Uterus (tissue), 4 donors: ENCODE measurements around the gene CFAP141. TPM values are rescaled to one million over a fixed set of nuclear protein-coding genes. Genes with fewer than 3 reads are reported as not detected.

ENCODE experiments used
- DNase-seq, 2 donors: peaks; one replicate each; pipeline ENCODE4 v3.0.0-alpha.2; 2019 to 2020
- H3K27ac ChIP-seq, 2 donors: fragments of 200-600 bp; sonication (generic); 1 replicate in 1 of 2; 2 replicates in 1 of 2; pipeline ENCODE4 v1.5.1; 2016 to 2018
- H3K27me3 ChIP-seq, 2 donors: fragments of 200-600 bp; sonication (generic); one replicate each; pipeline ENCODE4 v1.5.1; 2018 to 2019; ENCODE audit warnings: control low read depth in 1 of 2
- H3K36me3 ChIP-seq, 2 donors: fragments of 200-600 bp; sonication (generic); one replicate each; pipeline ENCODE4 v1.5.1; 2019; ENCODE audit warnings: control low read depth in 1 of 2
- H3K4me1 ChIP-seq, 2 donors: fragments of 200-600 bp; sonication (generic); one replicate each; pipeline ENCODE4 v1.5.1; 2018 to 2019; ENCODE audit warnings: control low read depth in 1 of 2
- H3K4me3 ChIP-seq, 2 donors: fragments of 200-600 bp; sonication (generic); 1 replicate in 1 of 2; 2 replicates in 1 of 2; pipeline ENCODE4 v1.5.1; 2018 to 2019; ENCODE audit warnings: mild to moderate bottlenecking in 1 of 2
- H3K9me3 ChIP-seq, 2 donors: fragments of 200-600 bp; sonication (generic); one replicate each; pipeline ENCODE4 v1.5.1; 2019; ENCODE audit warnings: control low read depth in 1 of 2
- POLR2A ChIP-seq, 2 donors: fragments of 450-650 bp; IDR thresholded peaks; one replicate each; pipeline ENCODE4 v1.6.1; 2016; ENCODE audit warnings: antibody characterized with exemption in 2 of 2, mild to moderate bottlenecking in 1 of 2, moderate library complexity in 1 of 2
- intact Hi-C: fragments of 100-400 bp; cut with DNase I; formaldehyde crosslinking; loops from one replicate; pipeline ENCODE4 v1.15.1; 2023; ENCODE audit warnings: low total_unique reads
- total RNA-seq, 4 donors: library from RNA; depleted of rRNA in 3 of 4; stranded (reverse); fragments of >200 nt in 3 of 4; gene quantifications; one replicate each; pipeline versions ENCODE4 v1.1.0 to v1.2.4, GENCODE V29; 2014 to 2023
- TF ChIP-seq, protein P1 (sequence below), 4 experiments: fragments of 200-600 bp in 2 of 4; fragments of 450-650 bp in 2 of 4; sonication (generic) in 2 of 4; IDR thresholded peaks; one replicate each; pipeline ENCODE4 v1.5.1; 2016 to 2019; ENCODE audit warnings: antibody characterized with exemption in 4 of 4, mild to moderate bottlenecking in 2 of 4, moderate library complexity in 1 of 4
- donor health status: DM: yes; HTN: yes; CAD: no.

The CFAP141 gene
- total RNA-seq, 4 donors from 2014 or later: not detected

DNA sequence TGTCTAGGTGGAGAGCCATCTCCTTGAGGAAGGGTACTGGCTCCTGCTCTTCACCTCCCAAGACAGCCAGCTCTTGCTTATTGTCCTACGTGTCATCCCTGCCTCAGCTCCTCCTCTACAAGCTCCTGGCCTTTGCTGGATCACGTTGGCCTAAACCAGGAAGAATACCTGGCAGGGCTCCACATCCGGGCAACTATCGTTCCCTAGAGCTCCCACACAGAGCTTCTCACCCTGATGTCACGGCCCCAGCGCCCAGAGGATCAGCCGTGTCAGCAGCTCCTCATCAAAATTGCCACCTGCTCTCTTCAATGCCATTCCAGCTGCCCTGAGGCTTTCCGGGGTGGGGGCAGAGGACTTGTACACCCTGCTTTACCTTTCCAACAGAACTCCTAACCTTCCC lies 12.3 kb downstream of the CFAP141 start:
- Histone ChIP-seq H3K27me3 (no peaks in the 10 kb centered on the region), H3K36me3 (no peaks in the 10 kb centered on the region), H3K9me3 (no peaks in the 10 kb centered on the region), H3K4me1 (no peaks in the 10 kb centered on the region), H3K4me3 (no peak overlapping the region), H3K27ac (no peak overlapping the region)
- intact Hi-C loops: no loop called here
- no peak for DNase-seq
- TF ChIP-seq POLR2A (IDR thresholded peaks at IDR 0.05): no peak
- TF ChIP-seq, protein P1, sequence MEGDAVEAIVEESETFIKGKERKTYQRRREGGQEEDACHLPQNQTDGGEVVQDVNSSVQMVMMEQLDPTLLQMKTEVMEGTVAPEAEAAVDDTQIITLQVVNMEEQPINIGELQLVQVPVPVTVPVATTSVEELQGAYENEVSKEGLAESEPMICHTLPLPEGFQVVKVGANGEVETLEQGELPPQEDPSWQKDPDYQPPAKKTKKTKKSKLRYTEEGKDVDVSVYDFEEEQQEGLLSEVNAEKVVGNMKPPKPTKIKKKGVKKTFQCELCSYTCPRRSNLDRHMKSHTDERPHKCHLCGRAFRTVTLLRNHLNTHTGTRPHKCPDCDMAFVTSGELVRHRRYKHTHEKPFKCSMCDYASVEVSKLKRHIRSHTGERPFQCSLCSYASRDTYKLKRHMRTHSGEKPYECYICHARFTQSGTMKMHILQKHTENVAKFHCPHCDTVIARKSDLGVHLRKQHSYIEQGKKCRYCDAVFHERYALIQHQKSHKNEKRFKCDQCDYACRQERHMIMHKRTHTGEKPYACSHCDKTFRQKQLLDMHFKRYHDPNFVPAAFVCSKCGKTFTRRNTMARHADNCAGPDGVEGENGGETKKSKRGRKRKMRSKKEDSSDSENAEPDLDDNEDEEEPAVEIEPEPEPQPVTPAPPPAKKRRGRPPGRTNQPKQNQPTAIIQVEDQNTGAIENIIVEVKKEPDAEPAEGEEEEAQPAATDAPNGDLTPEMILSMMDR (IDR thresholded peaks at IDR 0.05): no peak

- TF ChIP-seq POLR2A (IDR thresholded peaks at IDR 0.05): no peak
- TF ChIP-seq, protein P1 (IDR thresholded peaks at IDR 0.05): no peak
- Histone ChIP-seq H3K4me3 (no peak overlapping the region), H3K4me1 (no peaks in the 10 kb centered on the region), H3K27me3 (no peaks in the 10 kb centered on the region), H3K27ac (peak overlapping the region; percentile 63), H3K9me3 (no peaks in the 10 kb centered on the region), H3K36me3 (no peaks in the 10 kb centered on the region)
- intact Hi-C loops: no loop called here
- DNase-seq: no peak
Measured at GRCh38 chr1:154192476-154192875, 13.7 kb downstream of the CFAP141 start.

DNA sequence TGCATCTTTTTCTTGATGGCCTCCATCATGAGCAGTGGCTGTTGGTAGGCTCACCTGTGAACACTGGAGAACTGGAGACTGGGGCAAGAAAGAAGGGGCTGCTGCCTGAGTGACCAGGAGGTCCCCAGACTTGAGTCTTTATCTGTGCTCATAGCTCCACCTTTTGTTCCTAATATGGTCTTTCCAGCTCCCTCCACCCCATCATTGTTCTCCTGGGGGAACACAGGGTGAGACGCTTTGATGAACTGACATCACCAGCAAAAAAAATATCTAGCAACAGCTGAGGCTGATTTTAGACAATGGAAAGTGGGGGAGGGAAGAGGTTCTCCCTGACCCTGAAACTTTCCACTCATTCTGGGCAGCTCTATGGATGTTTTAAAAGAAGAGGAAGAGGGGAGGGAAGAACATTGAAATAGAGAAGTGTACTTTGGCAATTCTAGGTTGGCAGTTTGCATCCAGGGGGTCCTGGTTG lies 14.1 kb downstream of the CFAP141 start, which contains the start of gene TPM3:
TPM3 (minus strand) TSS at position 111 of the 472 bp plus-strand sequence; CDS start at position 29, 82 bp downstream.
- peak in 1 of 2 donors; percentile 43 for DNase-seq
- Histone ChIP-seq H3K9me3 (no peaks in the 10 kb centered on the region), H3K36me3 (no peaks in the 10 kb centered on the region), H3K4me1 (no peaks in the 10 kb centered on the region), H3K4me3 (peak within 1 kb of the TSS in 1 of 2 donors; percentile 5), H3K27ac (peak within 1 kb of the TSS; percentile 63), H3K27me3 (no peaks in the 10 kb centered on the region)
- TF ChIP-seq, protein P1 (IDR thresholded peaks at IDR 0.05): no peak
- peak in 1 of 2 donors; percentile 42 for TF ChIP-seq POLR2A (IDR thresholded peaks at IDR 0.05)
- intact Hi-C loops: no loop called here

- peak in 1 of 2 donors; percentile 68 for DNase-seq
- TF ChIP-seq, protein P1 (IDR thresholded peaks at IDR 0.05): no peak
- no peak for TF ChIP-seq POLR2A (IDR thresholded peaks at IDR 0.05)
- Histone ChIP-seq H3K27me3 (no peaks in the 10 kb centered on the region), H3K36me3 (no peaks in the 10 kb centered on the region), H3K4me1 (no peaks in the 10 kb centered on the region), H3K27ac (peak overlapping the region; percentile 63), H3K9me3 (no peaks in the 10 kb centered on the region), H3K4me3 (no peak overlapping the region)
- intact Hi-C loops: no loop called here
Measured at GRCh38 chr1:154190550-154190949, 15.6 kb downstream of the CFAP141 start.

GRCh38 chr1:154186852-154187501 lies 19.2 kb downstream of the CFAP141 start:
- TF ChIP-seq, protein P1 (IDR thresholded peaks at IDR 0.05): no peak
- TF ChIP-seq POLR2A (IDR thresholded peaks at IDR 0.05): no peak
- Histone ChIP-seq H3K4me1 (no peaks in the 10 kb centered on the region), H3K36me3 (no peaks in the 10 kb centered on the region), H3K27me3 (no peaks in the 10 kb centered on the region), H3K27ac (no peak overlapping the region), H3K9me3 (no peaks in the 10 kb centered on the region), H3K4me3 (no peak overlapping the region)
- intact Hi-C loops: no loop called here
- no peak for DNase-seq
